MCF 10A (cell line): ENCODE data around the gene MMP28. TPM values are rescaled to one million over a fixed set of nuclear protein-coding genes. Genes with fewer than 3 reads are reported as not detected.
A peak's percentile ranks its signal among the peaks of the same experiment; 100 is the strongest.

Experiments used
- BruUV-seq: library from RNA; stranded (reverse); fragments of 400-500 nt; replicated peaks from 2 replicates; lab custom pipeline; 2021; lab: Mats Ljungman, UMichigan
- CTCF ChIA-PET: fragments of 300-600 bp; sonication (Branson Sonifier 250); formaldehyde crosslinking; extraction: SDS; loops from one replicate; lab custom pipeline; 2021; ENCODE audit warnings: antibody characterized with exemption, inconsistent platforms; lab: Yijun Ruan, JAX
- POLR2A ChIA-PET: fragments of 300-600, 350-650 bp; sonication (Branson Sonifier 250); formaldehyde crosslinking; extraction: SDS; loops from one replicate; lab custom pipeline; 2020; ENCODE audit warnings: antibody characterized with exemption, inconsistent platforms; lab: Yijun Ruan, JAX
- DNase-seq: peaks from one replicate; pipeline ENCODE4 v3.0.0-alpha.2; 2018; ENCODE audit not compliant: unreplicated experiment
- H3K27ac Mint-ChIP-seq: one replicate; pipeline ENCODE4 v1.8.0; 2022; ENCODE audit warnings: mild to moderate bottlenecking, low read depth, mixed read lengths; ENCODE audit not compliant: unreplicated experiment
- H3K27me3 Mint-ChIP-seq: one replicate; pipeline ENCODE4 v1.8.0; 2022; ENCODE audit warnings: mixed read lengths; ENCODE audit not compliant: insufficient read depth, unreplicated experiment
- H3K36me3 Mint-ChIP-seq: one replicate; pipeline ENCODE4 v1.8.0; 2022; ENCODE audit warnings: mild to moderate bottlenecking, moderate library complexity, mixed read lengths; ENCODE audit not compliant: insufficient read depth, unreplicated experiment
- H3K4me1 Mint-ChIP-seq: one replicate; pipeline ENCODE4 v1.8.0; 2022; ENCODE audit warnings: mixed read lengths; ENCODE audit not compliant: insufficient read depth, unreplicated experiment
- H3K4me3 Mint-ChIP-seq: one replicate; pipeline ENCODE4 v1.8.0; 2022; ENCODE audit warnings: mild to moderate bottlenecking, moderate library complexity, mixed read lengths; ENCODE audit not compliant: unreplicated experiment
- H3K9me3 Mint-ChIP-seq: one replicate; pipeline ENCODE4 v1.8.0; 2022; ENCODE audit warnings: mixed read lengths; ENCODE audit not compliant: unreplicated experiment
- intact Hi-C: fragments of 100-400 bp; cut with micrococcal nuclease; formaldehyde crosslinking; loops from 2 replicates; pipeline ENCODE4 v1.14.1; 2022
- total RNA-seq: library from RNA; stranded (reverse); gene quantifications from 2 replicates; pipeline ENCODE4 v1.2.3, GENCODE V29; 2022
- TF ChIP-seq, protein P1 (sequence below): fragments of 200-600 bp; IDR thresholded peaks from one replicate; pipeline ENCODE4 v1.8.0; 2022; ENCODE audit warnings: antibody characterized with exemption, mild to moderate bottlenecking; ENCODE audit not compliant: unreplicated experiment

The MMP28 gene
- total RNA-seq, 1 experiment from 2014 or later: 27.4 TPM

DNA sequence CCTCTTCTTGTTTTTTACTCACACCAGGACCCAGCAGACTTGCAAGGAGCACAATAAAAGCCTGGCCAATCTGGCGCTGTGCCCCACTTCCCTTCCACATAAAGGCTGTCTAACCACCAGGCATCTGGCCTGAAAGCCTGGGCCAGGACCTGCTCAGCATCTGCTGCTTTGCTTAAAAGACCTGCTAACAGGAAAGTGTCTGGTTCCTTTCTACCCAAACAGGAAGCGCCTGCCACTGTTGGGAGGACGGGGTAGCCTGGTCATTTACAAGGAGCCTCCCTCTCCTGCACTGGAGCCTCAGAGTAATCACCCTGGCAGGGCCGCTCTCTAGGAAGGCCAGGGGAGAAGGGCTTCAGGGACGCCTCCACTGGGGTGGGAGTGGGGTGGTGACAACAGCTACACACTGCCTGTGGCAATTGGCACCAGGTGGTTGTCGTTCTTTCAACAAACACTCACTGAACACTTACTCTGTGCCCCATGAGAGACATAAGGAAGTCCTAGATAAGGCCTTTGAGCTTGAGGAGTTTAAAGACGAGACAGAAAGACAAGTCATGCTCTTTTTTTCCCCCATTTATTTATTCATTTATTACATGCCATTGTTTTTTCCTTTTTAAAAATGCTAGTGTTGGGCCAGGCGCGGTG lies 6.3 kb upstream of the MMP28 start:
- Mint-ChIP-seq H3K9me3 (no peaks in the 10 kb centered on the region), H3K4me3 (no peak overlapping the region), H3K27me3 (no peaks in the 10 kb centered on the region), H3K27ac (no peak overlapping the region), H3K36me3 (no peaks in the 10 kb centered on the region), H3K4me1 (peaks cover 43% of the 10 kb centered on the region)
- POLR2A ChIA-PET: interaction anchor here (0.6 to 27.4 kb wide), 3 partner anchors 8 to 29 kb away, joined by 3 to 736 read pairs (median 3); no protein-coding TSS in a partner anchor
- CTCF ChIA-PET: interaction anchor here (0.5 to 11.7 kb wide), 3 partner anchors 20 to 60 kb away, joined by 3 to 153 read pairs (median 3); no protein-coding TSS in a partner anchor
- TF ChIP-seq, protein P1, sequence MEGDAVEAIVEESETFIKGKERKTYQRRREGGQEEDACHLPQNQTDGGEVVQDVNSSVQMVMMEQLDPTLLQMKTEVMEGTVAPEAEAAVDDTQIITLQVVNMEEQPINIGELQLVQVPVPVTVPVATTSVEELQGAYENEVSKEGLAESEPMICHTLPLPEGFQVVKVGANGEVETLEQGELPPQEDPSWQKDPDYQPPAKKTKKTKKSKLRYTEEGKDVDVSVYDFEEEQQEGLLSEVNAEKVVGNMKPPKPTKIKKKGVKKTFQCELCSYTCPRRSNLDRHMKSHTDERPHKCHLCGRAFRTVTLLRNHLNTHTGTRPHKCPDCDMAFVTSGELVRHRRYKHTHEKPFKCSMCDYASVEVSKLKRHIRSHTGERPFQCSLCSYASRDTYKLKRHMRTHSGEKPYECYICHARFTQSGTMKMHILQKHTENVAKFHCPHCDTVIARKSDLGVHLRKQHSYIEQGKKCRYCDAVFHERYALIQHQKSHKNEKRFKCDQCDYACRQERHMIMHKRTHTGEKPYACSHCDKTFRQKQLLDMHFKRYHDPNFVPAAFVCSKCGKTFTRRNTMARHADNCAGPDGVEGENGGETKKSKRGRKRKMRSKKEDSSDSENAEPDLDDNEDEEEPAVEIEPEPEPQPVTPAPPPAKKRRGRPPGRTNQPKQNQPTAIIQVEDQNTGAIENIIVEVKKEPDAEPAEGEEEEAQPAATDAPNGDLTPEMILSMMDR: no peak
- intact Hi-C loops: no loop called here
- BruUV-seq: no TSS peak
- no peak for DNase-seq

DNA sequence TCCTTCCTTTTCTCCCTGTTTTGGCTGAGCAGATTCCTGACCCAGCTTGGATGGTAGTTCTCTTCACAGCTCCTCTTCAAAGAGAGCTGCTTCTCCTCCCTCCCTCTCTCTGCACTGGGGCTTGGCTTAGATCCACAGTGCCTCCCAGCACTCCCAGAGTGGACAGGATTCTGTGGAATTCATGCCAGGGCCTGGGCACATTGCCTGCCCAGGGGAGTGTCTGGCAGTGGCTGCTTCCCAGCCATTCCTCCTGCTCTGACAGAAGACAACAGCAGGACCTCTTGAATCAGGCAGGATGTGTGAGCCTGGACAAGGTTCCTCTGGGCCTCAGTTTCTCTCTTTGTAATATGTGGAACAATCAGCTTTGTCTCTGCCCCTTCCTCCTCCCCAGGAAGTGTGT lies 4.5 kb upstream of the MMP28 start:
- Mint-ChIP-seq H3K9me3 (no peaks in the 10 kb centered on the region), H3K27me3 (no peaks in the 10 kb centered on the region), H3K27ac (peak overlapping the region; percentile 67), H3K4me1 (peaks cover 39% of the 10 kb centered on the region), H3K4me3 (no peak overlapping the region), H3K36me3 (no peaks in the 10 kb centered on the region)
- ChIA-PET POLR2A (interaction anchor here (0.6 to 27.4 kb wide), 7 partner anchors 9 to 556 kb away, joined by 3 to 736 read pairs (median 5); partner anchors contain the start of gene TAF15), CTCF (interaction anchor here (0.5 to 11.7 kb wide), 9 partner anchors 9 to 1548 kb away, joined by 3 to 153 read pairs (median 6); partner anchors contain the start of gene TAF15)
- intact Hi-C loops: no loop called here
- DNase-seq: peak; percentile 96
- BruUV-seq: no TSS peak
- TF ChIP-seq, protein P1: no peak

DNA sequence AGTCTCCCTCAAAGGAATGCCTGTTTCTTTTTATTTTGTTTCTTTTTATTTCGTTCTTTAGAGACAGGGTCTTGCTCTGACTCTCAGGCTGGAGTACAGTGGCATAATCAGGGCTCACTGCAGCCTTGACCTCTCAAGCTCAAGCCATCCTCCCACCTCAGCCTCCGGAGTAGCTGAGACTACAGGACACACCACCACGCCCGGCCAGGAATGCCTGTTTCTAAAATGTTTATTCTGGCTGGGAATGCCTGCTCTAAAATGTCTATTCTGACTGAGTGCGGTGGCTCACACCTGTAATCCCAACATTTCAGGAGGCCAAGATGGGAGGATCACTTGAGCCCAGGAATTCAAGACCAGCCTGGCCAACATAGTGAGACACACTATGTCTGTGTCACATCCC lies 2.5 kb upstream of the MMP28 start:
- intact Hi-C loops: no loop called here
- CTCF ChIA-PET: interaction anchor here (0.7 to 11.7 kb wide), 3 partner anchors 16 to 49 kb away, joined by 3 to 153 read pairs (median 3); no protein-coding TSS in a partner anchor
- no peaks in the 10 kb centered on the region for H3K27me3 Mint-ChIP-seq
- no TSS peak for BruUV-seq
- TF ChIP-seq, protein P1: no peak
- H3K36me3 Mint-ChIP-seq: no peaks in the 10 kb centered on the region
- POLR2A ChIA-PET: interaction anchor here (4.5 to 27.4 kb wide), 3 partner anchors 9 to 23 kb away, joined by 58 to 736 read pairs (median 117); partner anchors contain the start of gene TAF15
- H3K27ac Mint-ChIP-seq: no peak overlapping the region
- H3K9me3 Mint-ChIP-seq: no peaks in the 10 kb centered on the region
- no peak for DNase-seq
- peaks cover 43% of the 10 kb centered on the region for H3K4me1 Mint-ChIP-seq
- H3K4me3 Mint-ChIP-seq: no peak overlapping the region

DNA sequence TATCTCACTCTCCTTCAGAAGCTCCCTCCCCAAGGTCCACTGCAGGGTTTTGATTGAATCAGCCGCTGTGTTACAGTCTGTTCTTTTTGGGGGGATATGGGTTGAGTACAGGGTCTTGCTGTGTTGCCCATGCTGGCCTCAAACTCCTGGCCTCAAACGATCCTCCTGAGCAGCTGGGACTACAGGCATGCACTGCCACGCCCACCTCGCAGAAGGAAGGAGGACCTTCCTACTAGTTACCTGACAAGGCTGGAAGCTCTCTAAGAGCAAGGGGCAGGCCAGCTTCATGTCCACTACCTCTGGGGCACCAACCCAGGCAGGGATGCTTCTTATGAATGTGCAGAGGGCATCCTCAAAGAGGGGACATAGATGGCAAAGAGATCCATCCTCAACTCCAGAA lies 1.9 kb upstream of the MMP28 start:
- Mint-ChIP-seq H3K27me3 (no peaks in the 10 kb centered on the region), H3K27ac (no peak overlapping the region), H3K9me3 (no peaks in the 10 kb centered on the region), H3K4me3 (no peak overlapping the region), H3K36me3 (peaks cover 1% of the 10 kb centered on the region), H3K4me1 (peaks cover 46% of the 10 kb centered on the region)
- intact Hi-C loops: no loop called here
- ChIA-PET POLR2A (interaction anchor here (0.6 to 27.4 kb wide), 4 partner anchors 8 to 219 kb away, joined by 3 to 736 read pairs (median 88); partner anchors contain the start of genes PEX12 and TAF15), CTCF (interaction anchor here (0.6 to 11.7 kb wide), 8 partner anchors 8 to 50 kb away, joined by 3 to 153 read pairs (median 4); partner anchors contain the start of gene TAF15)
- BruUV-seq: no TSS peak
- DNase-seq: no peak
- TF ChIP-seq, protein P1: no peak
